GM12878 (cell line): ENCODE data around the gene TMEM131L.

Experiments used
- CBFB ChIP-seq: IDR thresholded peaks from 2 replicates; pipeline ENCODE4 v1.6.1; 2016; ENCODE audit warnings: antibody characterized with exemption, low read depth
- CREM ChIP-seq: IDR thresholded peaks from 2 replicates; pipeline ENCODE4 v1.6.1; 2014; ENCODE audit warnings: antibody characterized with exemption, low read depth
- EGR1 ChIP-seq, 2 experiments: IDR thresholded peaks; 1 replicate in 1 of 2; 2 replicates in 1 of 2; pipeline ENCODE4 v1.6.1; 2011 to 2012; ENCODE audit warnings: low read depth in 2 of 2, low read length in 2 of 2, borderline replicate concordance in 1 of 2, mild to moderate bottlenecking in 1 of 2, moderate library complexity in 1 of 2
- ESRRA ChIP-seq: IDR thresholded peaks from 2 replicates; pipeline ENCODE4 v1.6.1; 2012; ENCODE audit warnings: mild to moderate bottlenecking, low read length, improper control_type of control experiment
- MTA2 ChIP-seq: fragments of 450-650 bp; IDR thresholded peaks from 2 replicates; pipeline ENCODE4 v1.6.1; 2016; ENCODE audit warnings: low read depth, mild to moderate bottlenecking, moderate library complexity
- POLR2AphosphoS5 ChIP-seq: IDR thresholded peaks from 2 replicates; pipeline ENCODE4 v1.6.1; 2011; ENCODE audit warnings: mild to moderate bottlenecking, low read length, inconsistent platforms
- ZNF217 ChIP-seq: fragments of 450-650 bp; IDR thresholded peaks from 2 replicates; pipeline ENCODE4 v1.6.1; 2017; ENCODE audit warnings: antibody characterized with exemption, mild to moderate bottlenecking
- TF ChIP-seq, protein P1 (sequence below), 3 experiments: IDR thresholded peaks in 2 of 3; conservative IDR thresholded peaks in 1 of 3; 2 replicates each; pipeline ENCODE4 v1.5.1; 2011; ENCODE audit warnings: low read depth in 3 of 3, low read length in 3 of 3, mild to moderate bottlenecking in 3 of 3, control low read depth in 2 of 3, moderate library complexity in 2 of 3, inconsistent platforms in 1 of 3, mixed read lengths in 1 of 3; ENCODE audit not compliant: control insufficient read depth in 2 of 3, insufficient read depth in 1 of 3; ENCODE audit errors: extremely low read depth in 1 of 3
- TF ChIP-seq, protein P2 (sequence below): fragments of 450-650 bp; IDR thresholded peaks from 2 replicates; pipeline ENCODE4 v1.6.1; 2017; ENCODE audit warnings: borderline replicate concordance
- TF ChIP-seq, protein P3 (sequence below): fragments of 450-650 bp; IDR thresholded peaks from 2 replicates; pipeline ENCODE4 v1.6.1; 2016; ENCODE audit warnings: mild to moderate bottlenecking

DNA sequence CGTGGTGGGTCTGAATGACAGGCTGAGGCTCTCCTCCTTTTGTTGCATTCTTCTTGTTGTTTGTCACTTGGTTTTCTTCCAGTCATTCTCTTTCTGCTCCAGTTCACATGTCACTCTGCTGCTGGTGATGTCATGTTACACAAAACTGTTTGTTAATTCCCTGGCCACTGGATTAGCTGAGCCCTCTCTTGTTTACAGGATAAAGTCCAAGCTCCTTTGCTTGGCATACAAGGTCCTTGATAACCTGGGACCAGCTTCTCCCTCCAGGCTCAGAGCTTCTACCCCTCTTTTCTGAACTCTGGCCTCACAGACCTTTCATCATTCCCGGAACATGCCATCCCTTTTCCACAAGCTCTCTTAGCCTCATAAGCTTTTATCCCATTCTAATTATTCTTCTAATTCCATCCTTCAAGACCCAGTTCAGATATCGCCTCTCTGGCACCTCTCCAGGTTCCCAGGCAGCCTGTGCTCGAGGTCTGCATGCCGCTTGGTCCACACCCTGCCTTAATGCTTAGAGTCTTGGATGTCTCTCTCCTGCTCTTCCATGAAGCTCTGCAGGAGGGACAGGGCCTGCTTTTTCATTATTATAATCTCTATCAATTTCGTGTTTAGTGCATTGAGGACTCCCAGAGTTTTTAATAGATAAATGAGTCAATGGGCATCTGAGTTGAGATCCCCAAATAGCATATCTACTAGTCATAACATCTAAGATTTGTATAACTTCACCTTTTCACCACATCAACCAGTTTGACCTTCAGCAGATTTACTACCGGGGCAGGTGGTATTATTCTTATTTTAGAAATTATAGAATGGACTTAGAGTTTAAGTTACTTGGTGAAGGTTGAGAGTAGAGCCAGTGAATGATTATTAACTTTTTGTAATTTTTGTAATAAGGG is 98.7 kb downstream of the TMEM131L start:
- TF ChIP-seq POLR2AphosphoS5 (peak; percentile 26; the same call in 1 of the 2 replicates), CBFB (no peak), ESRRA (no peak), ZNF217 (no peak), MTA2 (no peak), CREM (no peak), EGR1 (IDR thresholded peaks at IDR 0.05; ENCODE audit: borderline replicate concordance in 1 of 2, low read depth in 2 of 2, low read length in 2 of 2) (no peak)
- TF ChIP-seq, protein P1, sequence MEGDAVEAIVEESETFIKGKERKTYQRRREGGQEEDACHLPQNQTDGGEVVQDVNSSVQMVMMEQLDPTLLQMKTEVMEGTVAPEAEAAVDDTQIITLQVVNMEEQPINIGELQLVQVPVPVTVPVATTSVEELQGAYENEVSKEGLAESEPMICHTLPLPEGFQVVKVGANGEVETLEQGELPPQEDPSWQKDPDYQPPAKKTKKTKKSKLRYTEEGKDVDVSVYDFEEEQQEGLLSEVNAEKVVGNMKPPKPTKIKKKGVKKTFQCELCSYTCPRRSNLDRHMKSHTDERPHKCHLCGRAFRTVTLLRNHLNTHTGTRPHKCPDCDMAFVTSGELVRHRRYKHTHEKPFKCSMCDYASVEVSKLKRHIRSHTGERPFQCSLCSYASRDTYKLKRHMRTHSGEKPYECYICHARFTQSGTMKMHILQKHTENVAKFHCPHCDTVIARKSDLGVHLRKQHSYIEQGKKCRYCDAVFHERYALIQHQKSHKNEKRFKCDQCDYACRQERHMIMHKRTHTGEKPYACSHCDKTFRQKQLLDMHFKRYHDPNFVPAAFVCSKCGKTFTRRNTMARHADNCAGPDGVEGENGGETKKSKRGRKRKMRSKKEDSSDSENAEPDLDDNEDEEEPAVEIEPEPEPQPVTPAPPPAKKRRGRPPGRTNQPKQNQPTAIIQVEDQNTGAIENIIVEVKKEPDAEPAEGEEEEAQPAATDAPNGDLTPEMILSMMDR (IDR thresholded peaks at IDR 0.05 in 2 of 3, conservative IDR thresholded peaks at IDR 0.05 in 1 of 3; ENCODE audit: control insufficient read depth in 2 of 3, extremely low read depth in 1 of 3, insufficient read depth in 1 of 3, low read depth in 3 of 3, low read length in 3 of 3): no peak
- TF ChIP-seq, protein P2, sequence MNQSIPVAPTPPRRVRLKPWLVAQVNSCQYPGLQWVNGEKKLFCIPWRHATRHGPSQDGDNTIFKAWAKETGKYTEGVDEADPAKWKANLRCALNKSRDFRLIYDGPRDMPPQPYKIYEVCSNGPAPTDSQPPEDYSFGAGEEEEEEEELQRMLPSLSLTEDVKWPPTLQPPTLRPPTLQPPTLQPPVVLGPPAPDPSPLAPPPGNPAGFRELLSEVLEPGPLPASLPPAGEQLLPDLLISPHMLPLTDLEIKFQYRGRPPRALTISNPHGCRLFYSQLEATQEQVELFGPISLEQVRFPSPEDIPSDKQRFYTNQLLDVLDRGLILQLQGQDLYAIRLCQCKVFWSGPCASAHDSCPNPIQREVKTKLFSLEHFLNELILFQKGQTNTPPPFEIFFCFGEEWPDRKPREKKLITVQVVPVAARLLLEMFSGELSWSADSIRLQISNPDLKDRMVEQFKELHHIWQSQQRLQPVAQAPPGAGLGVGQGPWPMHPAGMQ: no peak
- TF ChIP-seq, protein P3, sequence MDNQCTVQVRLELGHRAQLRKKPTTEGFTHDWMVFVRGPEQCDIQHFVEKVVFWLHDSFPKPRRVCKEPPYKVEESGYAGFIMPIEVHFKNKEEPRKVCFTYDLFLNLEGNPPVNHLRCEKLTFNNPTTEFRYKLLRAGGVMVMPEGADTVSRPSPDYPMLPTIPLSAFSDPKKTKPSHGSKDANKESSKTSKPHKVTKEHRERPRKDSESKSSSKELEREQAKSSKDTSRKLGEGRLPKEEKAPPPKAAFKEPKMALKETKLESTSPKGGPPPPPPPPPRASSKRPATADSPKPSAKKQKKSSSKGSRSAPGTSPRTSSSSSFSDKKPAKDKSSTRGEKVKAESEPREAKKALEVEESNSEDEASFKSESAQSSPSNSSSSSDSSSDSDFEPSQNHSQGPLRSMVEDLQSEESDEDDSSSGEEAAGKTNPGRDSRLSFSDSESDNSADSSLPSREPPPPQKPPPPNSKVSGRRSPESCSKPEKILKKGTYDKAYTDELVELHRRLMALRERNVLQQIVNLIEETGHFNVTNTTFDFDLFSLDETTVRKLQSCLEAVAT: no peak
